ENCODE results near the gene C6orf136.

The C6orf136 gene

GRCh38 chr6:30682143-30683117 is 35.5 kb downstream of the C6orf136 start:
- Histone ChIP-seq H3K27ac (ENCODE audit: low read length) (no peak overlapping the region), H3K4me3 (ENCODE audit: low read length) (no peak overlapping the region), H3K9me3 (ENCODE audit: control insufficient read depth, insufficient read depth, low read length) (no peaks in the 10 kb centered on the region), H3K36me3 (ENCODE audit: control insufficient read depth, insufficient read depth, low read length) (no peaks in the 10 kb centered on the region), H3K27me3 (ENCODE audit: control insufficient read depth, insufficient read depth, low read length) (no peaks in the 10 kb centered on the region), H3K4me1 (ENCODE audit: control insufficient read depth, insufficient read depth, low read length) (peaks cover 8% of the 10 kb centered on the region; the same call in 1 of the 2 replicates)
- DNase-seq (ENCODE audit: low read depth, low spot score), result no peak
- WGBS (ENCODE audit: insufficient coverage, insufficient read length), result no CpG with 5 or more reads among the region's 11 CpGs

GRCh38 chr6:30683183-30683979 is 36.4 kb downstream of the C6orf136 start:
- no CpG with 5 or more reads among the region's 7 CpGs for WGBS (ENCODE audit: insufficient coverage, insufficient read length)

DNA sequence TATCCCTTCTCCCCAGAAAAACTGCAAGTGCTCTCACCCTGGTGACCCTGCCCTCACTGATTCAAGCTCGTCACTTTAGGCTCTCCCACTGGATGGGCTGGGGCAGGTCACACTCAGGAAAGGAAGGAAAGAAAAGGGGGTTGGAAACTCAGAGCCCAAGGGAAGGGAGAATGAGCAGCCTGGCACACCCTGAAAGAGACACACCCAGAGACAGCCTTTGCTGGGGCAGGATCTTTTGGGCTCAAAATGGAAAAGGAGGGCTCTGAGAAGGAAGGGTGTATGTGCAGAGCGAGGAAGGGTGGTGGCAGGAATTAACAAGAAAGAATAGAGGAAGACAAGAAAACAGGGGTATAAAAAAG is 37.0 kb downstream of the C6orf136 start:
- Histone ChIP-seq H3K9me3 (ENCODE audit: control insufficient read depth, insufficient read depth, low read length) (no peaks in the 10 kb centered on the region), H3K27me3 (ENCODE audit: control insufficient read depth, insufficient read depth, low read length) (no peaks in the 10 kb centered on the region), H3K4me3 (ENCODE audit: low read length) (no peak overlapping the region), H3K27ac (ENCODE audit: low read length) (no peak overlapping the region), H3K4me1 (ENCODE audit: control insufficient read depth, insufficient read depth, low read length) (peaks cover 11% of the 10 kb centered on the region; the same call in 1 of the 2 replicates), H3K36me3 (ENCODE audit: control insufficient read depth, insufficient read depth, low read length) (no peaks in the 10 kb centered on the region)
- DNase-seq (ENCODE audit: low read depth, low spot score), result no peak
- no CpG with 5 or more reads among the region's 2 CpGs for WGBS (ENCODE audit: insufficient coverage, insufficient read length)

More at GRCh38 chr6:30683183-30683979, 36.4 kb downstream of the C6orf136 start:
- Histone ChIP-seq H3K4me3 (ENCODE audit: low read length) (no peak overlapping the region), H3K9me3 (ENCODE audit: control insufficient read depth, insufficient read depth, low read length) (no peaks in the 10 kb centered on the region), H3K36me3 (ENCODE audit: control insufficient read depth, insufficient read depth, low read length) (no peaks in the 10 kb centered on the region), H3K27me3 (ENCODE audit: control insufficient read depth, insufficient read depth, low read length) (no peaks in the 10 kb centered on the region), H3K27ac (ENCODE audit: low read length) (no peak overlapping the region), H3K4me1 (ENCODE audit: control insufficient read depth, insufficient read depth, low read length) (peaks cover 11% of the 10 kb centered on the region; the same call in 1 of the 2 replicates)
- DNase-seq (ENCODE audit: low read depth, low spot score), result no peak

DNA sequence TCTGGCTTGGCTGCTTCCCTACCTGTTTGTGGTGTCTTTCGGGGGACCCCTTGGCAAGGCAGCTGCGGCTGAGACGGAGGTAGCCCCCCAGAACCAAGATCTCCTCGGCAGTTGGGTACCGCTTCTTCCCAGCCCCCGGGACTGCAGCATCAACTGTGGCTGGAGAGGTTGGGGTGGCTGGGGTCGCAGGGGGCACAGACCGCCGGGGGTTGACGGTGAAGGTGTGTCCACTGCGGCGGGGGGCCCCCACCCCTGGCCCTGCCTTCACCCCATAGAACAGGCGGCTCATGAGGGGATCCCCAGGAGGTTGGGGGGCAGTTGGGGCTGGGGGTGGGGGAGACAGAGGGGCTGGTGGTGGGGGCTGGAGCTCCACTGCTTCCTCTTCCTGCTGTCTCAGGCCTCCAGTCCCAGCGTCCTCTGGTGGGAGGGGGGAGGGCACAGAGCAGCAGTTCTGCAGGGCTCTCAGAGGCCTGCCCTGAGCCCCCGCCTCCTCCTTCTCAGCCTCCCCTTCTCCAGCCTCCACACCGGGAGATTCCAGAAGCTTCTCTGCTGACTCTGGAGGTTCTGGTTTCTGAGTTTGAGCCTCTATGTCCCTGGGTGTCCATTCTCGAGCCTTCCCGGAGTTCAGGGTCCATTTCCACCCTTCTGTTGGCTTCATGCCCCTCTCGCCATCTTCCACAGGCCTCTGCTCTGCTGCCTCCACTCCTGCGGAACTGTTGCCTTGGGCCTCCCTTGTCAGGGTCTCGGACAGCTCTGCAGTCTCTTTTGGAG is 37.6 kb downstream of the C6orf136 start:
- no peak overlapping the region for H3K4me3 ChIP-seq (ENCODE audit: low read length)
- H3K36me3 ChIP-seq (ENCODE audit: control insufficient read depth, insufficient read depth, low read length), result no peaks in the 10 kb centered on the region
- H3K27ac ChIP-seq (ENCODE audit: low read length), result no peak overlapping the region
- no peak for DNase-seq (ENCODE audit: low read depth, low spot score)
- no peaks in the 10 kb centered on the region for H3K9me3 ChIP-seq (ENCODE audit: control insufficient read depth, insufficient read depth, low read length)
- H3K27me3 ChIP-seq (ENCODE audit: control insufficient read depth, insufficient read depth, low read length), result no peaks in the 10 kb centered on the region
- H3K4me1 ChIP-seq (ENCODE audit: control insufficient read depth, insufficient read depth, low read length), result peaks cover 11% of the 10 kb centered on the region; the same call in 1 of the 2 replicates
- WGBS (ENCODE audit: insufficient coverage, insufficient read length), result no CpG with 5 or more reads among the region's 21 CpGs

- no peak for DNase-seq (ENCODE audit: low read depth, low spot score)
- H3K9me3 ChIP-seq (ENCODE audit: control insufficient read depth, insufficient read depth, low read length), result no peaks in the 10 kb centered on the region
- H3K27ac ChIP-seq (ENCODE audit: low read length), result no peak overlapping the region
- peaks cover 16% of the 10 kb centered on the region for H3K4me1 ChIP-seq (ENCODE audit: control insufficient read depth, insufficient read depth, low read length)
- H3K27me3 ChIP-seq (ENCODE audit: control insufficient read depth, insufficient read depth, low read length), result no peaks in the 10 kb centered on the region
- H3K4me3 ChIP-seq (ENCODE audit: low read length), result no peak overlapping the region; the same call in 1 of the 2 replicates
- no CpG with 5 or more reads among the region's 29 CpGs for WGBS (ENCODE audit: insufficient coverage, insufficient read length)
- H3K36me3 ChIP-seq (ENCODE audit: control insufficient read depth, insufficient read depth, low read length), result no peaks in the 10 kb centered on the region
These were observed 38.5 kb downstream of the C6orf136 start for GRCh38 chr6:30685157-30686008.

DNA sequence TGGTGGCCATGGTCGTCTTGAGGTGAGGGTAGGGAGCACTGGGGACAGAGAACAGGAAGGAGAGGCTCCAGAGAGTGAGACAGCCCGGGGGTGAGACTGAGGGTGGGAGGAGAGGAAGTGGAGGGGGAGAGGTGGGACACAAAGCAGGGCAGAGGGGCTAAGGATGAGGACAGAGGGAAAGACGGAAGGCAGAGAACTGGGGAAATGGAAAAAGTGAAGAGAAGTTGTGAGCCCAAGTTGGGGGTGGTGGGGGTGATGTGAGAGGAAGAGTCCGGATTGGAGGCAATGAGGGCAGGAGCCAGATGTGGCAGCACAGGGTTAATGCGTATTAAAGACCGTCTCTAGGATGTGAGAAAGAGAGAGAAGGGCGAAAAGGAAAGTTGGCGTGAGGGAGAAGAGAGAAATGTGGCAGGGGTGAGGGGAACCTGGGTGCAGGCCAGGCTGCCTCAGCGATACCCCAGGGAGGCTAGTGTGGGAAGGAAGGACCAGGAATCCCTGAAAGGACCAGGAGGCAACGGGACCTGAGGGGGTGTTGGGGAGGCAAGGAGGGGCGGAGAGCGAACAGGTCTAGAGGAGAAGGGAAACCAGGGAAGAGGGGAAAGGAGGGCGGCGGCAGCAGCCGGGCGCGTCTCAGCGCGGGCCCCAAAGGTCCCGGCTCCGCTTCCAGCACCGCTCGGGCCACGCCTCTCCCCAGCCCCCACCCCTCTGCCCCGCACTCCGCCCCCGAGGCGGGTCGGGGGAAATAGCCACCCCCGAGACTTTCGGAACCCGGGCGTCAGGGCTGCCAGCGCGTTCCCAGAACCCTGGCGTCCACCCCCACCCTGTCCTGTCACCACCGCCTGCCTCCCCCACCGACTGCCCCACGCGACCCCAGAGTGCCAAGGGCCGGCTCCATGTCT is 39.3 kb downstream of the C6orf136 start, which contains the start of gene PPP1R18:
TSS of gene PPP1R18 (minus strand) at position 637 of the 899 bp plus-strand sequence. CDS start at position 10, 627 bp downstream.
- peak within 1 kb of the TSS; percentile 56; the same call in 1 of the 2 replicates for H3K4me3 ChIP-seq (ENCODE audit: low read length)
- H3K27me3 ChIP-seq (ENCODE audit: control insufficient read depth, insufficient read depth, low read length), result no peaks in the 10 kb centered on the region
- no peak for DNase-seq (ENCODE audit: low read depth, low spot score)
- no peaks in the 10 kb centered on the region for H3K36me3 ChIP-seq (ENCODE audit: control insufficient read depth, insufficient read depth, low read length)
- H3K27ac ChIP-seq (ENCODE audit: low read length), result no peak within 1 kb of the TSS
- whole genome bisulfite sequencing (ENCODE audit: insufficient coverage, insufficient read length), result no CpG with 5 or more reads among the region's 41 CpGs
- no peaks in the 10 kb centered on the region for H3K9me3 ChIP-seq (ENCODE audit: control insufficient read depth, insufficient read depth, low read length)
- H3K4me1 ChIP-seq (ENCODE audit: control insufficient read depth, insufficient read depth, low read length), result peaks cover 16% of the 10 kb centered on the region

GRCh38 chr6:30686908-30687658 is 40.1 kb downstream of the C6orf136 start:
- peaks cover 16% of the 10 kb centered on the region for H3K4me1 ChIP-seq (ENCODE audit: control insufficient read depth, insufficient read depth, low read length)
- WGBS (ENCODE audit: insufficient coverage, insufficient read length), result no CpG with 5 or more reads among the region's 52 CpGs

DNA sequence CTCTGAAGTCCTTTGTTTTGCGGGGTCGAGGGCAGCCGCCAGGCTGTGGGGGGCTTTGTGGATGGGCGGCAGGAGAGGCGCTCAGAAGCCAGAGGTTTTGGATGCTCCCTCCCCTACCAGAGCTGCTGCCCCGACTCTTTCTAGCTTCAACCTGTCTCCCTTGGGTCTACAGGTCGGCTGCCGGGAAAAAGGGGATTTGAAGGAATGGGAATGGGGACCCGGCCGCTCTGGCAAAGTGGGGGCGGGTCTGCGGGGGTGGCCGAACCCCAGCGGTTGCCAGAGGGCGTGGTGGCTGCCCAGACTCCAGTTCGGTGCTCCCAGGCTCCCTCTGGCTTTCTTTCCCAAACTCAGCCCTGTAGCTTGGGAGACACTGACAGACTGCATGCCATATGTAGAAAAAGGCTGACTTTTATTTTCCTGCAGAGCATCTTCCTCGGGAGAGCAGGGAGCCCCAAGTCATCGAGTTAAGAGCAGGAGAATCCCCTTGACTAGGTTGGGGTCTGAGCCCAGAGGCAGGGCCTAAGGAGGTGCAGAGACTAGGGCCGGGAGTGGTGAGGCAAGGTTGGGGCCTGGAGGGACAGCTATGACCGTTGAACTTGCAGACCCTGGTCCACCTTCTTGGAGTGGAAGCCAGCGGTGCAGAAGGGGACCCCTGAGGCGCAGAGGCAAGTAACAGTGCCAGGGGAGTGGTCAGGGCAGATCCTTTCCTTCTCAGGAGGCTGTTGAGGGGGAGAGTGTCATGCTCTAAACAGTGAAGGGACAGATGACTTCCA is 40.9 kb downstream of the C6orf136 start:
- no peak for DNase-seq (ENCODE audit: low read depth, low spot score)
- no peaks in the 10 kb centered on the region for H3K36me3 ChIP-seq (ENCODE audit: control insufficient read depth, insufficient read depth, low read length)
- H3K9me3 ChIP-seq (ENCODE audit: control insufficient read depth, insufficient read depth, low read length), result no peaks in the 10 kb centered on the region
- H3K4me1 ChIP-seq (ENCODE audit: control insufficient read depth, insufficient read depth, low read length), result peaks cover 13% of the 10 kb centered on the region
- WGBS (ENCODE audit: insufficient coverage, insufficient read length), result no CpG with 5 or more reads among the region's 22 CpGs
- H3K27ac ChIP-seq (ENCODE audit: low read length), result no peak overlapping the region
- no peaks in the 10 kb centered on the region for H3K27me3 ChIP-seq (ENCODE audit: control insufficient read depth, insufficient read depth, low read length)
- peak overlapping the region; percentile 56; the same call in 1 of the 2 replicates for H3K4me3 ChIP-seq (ENCODE audit: low read length)

More at GRCh38 chr6:30686908-30687658, 40.1 kb downstream of the C6orf136 start:
- Histone ChIP-seq H3K27me3 (ENCODE audit: control insufficient read depth, insufficient read depth, low read length) (no peaks in the 10 kb centered on the region), H3K27ac (ENCODE audit: low read length) (no peak overlapping the region), H3K4me3 (ENCODE audit: low read length) (peak overlapping the region; percentile 56; the same call in 1 of the 2 replicates), H3K36me3 (ENCODE audit: control insufficient read depth, insufficient read depth, low read length) (no peaks in the 10 kb centered on the region), H3K9me3 (ENCODE audit: control insufficient read depth, insufficient read depth, low read length) (no peaks in the 10 kb centered on the region)
- no peak for DNase-seq (ENCODE audit: low read depth, low spot score)

Data from iPS DF 6.9 (cell line).